ENCODE measurements around the gene AKAP8.

DNA sequence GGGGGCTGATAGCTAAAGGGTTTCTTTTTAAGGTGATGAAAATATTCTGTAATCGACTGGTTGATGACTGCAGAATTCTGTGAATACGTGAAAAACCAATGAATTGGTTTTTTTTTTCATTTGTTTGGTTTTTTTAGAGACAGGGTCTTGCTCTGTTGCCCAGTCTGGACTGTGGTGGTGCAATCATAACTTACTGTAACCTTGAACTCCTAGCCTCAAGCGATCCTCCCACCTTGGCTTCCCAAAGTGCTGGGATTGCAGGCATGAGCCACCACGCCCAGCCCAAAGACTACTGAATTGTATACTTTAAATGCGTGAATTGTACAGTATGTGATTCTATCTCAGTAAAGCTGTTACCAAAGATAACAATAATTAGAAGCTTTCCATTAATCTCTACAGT is 14.8 kb upstream of the AKAP8 start:
- TF ChIP-seq EZH2 (IDR thresholded peaks at IDR 0.05; ENCODE audit: borderline replicate concordance, insufficient read depth, low read length, poor library complexity, severe bottlenecking) (no peak), EP300 (conservative IDR thresholded peaks at IDR 0.05; ENCODE audit: poor library complexity, severe bottlenecking) (no peak), MXI1 (conservative IDR thresholded peaks at IDR 0.05; ENCODE audit: poor library complexity, severe bottlenecking) (no peak), RAD21 (conservative IDR thresholded peaks at IDR 0.05) (no peak), TAF1 (IDR thresholded peaks at IDR 0.05; ENCODE audit: low read depth) (no peak), POLR2AphosphoS5 (IDR thresholded peaks at IDR 0.05) (no peak), SMC3 (conservative IDR thresholded peaks at IDR 0.05; ENCODE audit: poor library complexity) (no peak)
- TF ChIP-seq, protein P1, sequence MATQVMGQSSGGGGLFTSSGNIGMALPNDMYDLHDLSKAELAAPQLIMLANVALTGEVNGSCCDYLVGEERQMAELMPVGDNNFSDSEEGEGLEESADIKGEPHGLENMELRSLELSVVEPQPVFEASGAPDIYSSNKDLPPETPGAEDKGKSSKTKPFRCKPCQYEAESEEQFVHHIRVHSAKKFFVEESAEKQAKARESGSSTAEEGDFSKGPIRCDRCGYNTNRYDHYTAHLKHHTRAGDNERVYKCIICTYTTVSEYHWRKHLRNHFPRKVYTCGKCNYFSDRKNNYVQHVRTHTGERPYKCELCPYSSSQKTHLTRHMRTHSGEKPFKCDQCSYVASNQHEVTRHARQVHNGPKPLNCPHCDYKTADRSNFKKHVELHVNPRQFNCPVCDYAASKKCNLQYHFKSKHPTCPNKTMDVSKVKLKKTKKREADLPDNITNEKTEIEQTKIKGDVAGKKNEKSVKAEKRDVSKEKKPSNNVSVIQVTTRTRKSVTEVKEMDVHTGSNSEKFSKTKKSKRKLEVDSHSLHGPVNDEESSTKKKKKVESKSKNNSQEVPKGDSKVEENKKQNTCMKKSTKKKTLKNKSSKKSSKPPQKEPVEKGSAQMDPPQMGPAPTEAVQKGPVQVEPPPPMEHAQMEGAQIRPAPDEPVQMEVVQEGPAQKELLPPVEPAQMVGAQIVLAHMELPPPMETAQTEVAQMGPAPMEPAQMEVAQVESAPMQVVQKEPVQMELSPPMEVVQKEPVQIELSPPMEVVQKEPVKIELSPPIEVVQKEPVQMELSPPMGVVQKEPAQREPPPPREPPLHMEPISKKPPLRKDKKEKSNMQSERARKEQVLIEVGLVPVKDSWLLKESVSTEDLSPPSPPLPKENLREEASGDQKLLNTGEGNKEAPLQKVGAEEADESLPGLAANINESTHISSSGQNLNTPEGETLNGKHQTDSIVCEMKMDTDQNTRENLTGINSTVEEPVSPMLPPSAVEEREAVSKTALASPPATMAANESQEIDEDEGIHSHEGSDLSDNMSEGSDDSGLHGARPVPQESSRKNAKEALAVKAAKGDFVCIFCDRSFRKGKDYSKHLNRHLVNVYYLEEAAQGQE (IDR thresholded peaks at IDR 0.05; ENCODE audit: borderline replicate concordance), result no peak
- TF ChIP-seq, protein P2, sequence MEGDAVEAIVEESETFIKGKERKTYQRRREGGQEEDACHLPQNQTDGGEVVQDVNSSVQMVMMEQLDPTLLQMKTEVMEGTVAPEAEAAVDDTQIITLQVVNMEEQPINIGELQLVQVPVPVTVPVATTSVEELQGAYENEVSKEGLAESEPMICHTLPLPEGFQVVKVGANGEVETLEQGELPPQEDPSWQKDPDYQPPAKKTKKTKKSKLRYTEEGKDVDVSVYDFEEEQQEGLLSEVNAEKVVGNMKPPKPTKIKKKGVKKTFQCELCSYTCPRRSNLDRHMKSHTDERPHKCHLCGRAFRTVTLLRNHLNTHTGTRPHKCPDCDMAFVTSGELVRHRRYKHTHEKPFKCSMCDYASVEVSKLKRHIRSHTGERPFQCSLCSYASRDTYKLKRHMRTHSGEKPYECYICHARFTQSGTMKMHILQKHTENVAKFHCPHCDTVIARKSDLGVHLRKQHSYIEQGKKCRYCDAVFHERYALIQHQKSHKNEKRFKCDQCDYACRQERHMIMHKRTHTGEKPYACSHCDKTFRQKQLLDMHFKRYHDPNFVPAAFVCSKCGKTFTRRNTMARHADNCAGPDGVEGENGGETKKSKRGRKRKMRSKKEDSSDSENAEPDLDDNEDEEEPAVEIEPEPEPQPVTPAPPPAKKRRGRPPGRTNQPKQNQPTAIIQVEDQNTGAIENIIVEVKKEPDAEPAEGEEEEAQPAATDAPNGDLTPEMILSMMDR (IDR thresholded peaks at IDR 0.05; ENCODE audit: poor library complexity, severe bottlenecking), result no peak

Data from neural cell (in vitro differentiated cells).